AG09319 (cell line): ENCODE results near the gene SOX15.
"Not testable (repeated sequence)": the region's sequence is repeated elsewhere in the genome, so short reads cannot be mapped to it uniquely, and the experiment has no call there.

Experiments
- DNase-seq: peaks from one replicate; pipeline ENCODE4 v3.0.0-alpha.2; 2010; ENCODE audit warnings: low read depth; ENCODE audit errors: extremely low read depth
- TF ChIP-seq, protein P1 (sequence below): IDR thresholded peaks from 2 replicates; pipeline ENCODE4 v1.5.1; 2011; ENCODE audit warnings: low read depth, mild to moderate bottlenecking, inconsistent platforms, low read length, moderate library complexity

The SOX15 gene

DNA sequence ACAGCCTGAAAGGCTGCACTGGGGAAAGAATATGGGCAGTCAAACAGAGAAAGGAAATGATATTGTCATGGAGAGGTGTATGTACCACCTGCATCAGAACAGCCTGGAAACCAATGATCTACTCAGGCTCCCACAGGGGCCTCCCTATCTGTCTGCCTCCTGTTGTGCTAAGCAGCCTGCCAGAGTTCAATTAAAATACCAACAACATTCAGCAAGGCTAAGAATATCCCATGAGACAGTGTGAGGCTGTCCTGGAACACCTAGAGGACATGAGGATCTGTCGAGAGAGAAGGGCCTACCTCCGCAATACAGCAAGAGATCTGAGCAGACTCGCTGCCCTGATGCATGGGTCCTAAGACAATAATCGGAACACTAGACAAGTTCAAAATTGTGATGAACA is 16.4 kb upstream of the SOX15 start:
- no peak for DNase-seq
- TF ChIP-seq, protein P1, sequence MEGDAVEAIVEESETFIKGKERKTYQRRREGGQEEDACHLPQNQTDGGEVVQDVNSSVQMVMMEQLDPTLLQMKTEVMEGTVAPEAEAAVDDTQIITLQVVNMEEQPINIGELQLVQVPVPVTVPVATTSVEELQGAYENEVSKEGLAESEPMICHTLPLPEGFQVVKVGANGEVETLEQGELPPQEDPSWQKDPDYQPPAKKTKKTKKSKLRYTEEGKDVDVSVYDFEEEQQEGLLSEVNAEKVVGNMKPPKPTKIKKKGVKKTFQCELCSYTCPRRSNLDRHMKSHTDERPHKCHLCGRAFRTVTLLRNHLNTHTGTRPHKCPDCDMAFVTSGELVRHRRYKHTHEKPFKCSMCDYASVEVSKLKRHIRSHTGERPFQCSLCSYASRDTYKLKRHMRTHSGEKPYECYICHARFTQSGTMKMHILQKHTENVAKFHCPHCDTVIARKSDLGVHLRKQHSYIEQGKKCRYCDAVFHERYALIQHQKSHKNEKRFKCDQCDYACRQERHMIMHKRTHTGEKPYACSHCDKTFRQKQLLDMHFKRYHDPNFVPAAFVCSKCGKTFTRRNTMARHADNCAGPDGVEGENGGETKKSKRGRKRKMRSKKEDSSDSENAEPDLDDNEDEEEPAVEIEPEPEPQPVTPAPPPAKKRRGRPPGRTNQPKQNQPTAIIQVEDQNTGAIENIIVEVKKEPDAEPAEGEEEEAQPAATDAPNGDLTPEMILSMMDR: no peak

DNA sequence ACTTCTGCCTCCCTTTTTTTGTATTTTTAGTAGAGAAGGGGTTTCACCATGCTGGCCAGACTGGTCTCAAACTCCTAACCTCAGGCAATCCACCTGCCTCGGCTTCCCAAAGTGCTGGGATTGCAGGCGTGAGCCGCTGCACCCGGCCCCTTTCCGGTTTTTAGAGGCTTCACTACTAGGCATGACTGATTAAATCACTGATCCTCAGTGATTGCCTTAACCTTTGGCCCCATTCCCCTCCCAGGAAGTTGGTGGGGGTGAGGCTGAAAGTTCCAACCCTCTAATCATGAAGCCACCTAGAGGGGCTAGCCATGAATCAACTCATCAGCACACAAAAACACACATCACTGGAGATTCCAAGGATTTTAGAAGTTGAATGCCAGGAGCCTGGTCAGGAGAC is 7.7 kb upstream of the SOX15 start:
- not testable (repeated sequence) for DNase-seq

DNA sequence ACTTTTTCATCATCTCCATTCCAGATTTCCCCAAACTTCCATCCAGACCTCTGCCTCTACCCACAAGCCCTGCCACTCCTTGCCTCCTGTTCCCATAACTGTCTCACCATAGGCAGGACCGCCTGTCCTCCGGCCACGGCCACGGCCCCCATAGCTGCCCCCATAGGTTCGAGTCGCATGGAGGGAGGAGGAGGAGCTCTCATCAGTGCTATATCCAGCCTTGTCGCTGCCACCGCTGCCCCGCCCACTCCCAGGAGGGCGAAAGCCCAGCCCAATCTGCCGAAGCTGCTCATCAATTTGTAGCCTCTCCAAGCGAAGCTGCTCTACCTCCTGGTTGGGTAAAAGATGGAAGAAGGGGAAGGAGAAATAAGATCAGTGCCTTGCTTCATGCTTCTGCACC is 3.4 kb upstream of the SOX15 start:
- no peak for DNase-seq
- TF ChIP-seq, protein P1: no peak

DNA sequence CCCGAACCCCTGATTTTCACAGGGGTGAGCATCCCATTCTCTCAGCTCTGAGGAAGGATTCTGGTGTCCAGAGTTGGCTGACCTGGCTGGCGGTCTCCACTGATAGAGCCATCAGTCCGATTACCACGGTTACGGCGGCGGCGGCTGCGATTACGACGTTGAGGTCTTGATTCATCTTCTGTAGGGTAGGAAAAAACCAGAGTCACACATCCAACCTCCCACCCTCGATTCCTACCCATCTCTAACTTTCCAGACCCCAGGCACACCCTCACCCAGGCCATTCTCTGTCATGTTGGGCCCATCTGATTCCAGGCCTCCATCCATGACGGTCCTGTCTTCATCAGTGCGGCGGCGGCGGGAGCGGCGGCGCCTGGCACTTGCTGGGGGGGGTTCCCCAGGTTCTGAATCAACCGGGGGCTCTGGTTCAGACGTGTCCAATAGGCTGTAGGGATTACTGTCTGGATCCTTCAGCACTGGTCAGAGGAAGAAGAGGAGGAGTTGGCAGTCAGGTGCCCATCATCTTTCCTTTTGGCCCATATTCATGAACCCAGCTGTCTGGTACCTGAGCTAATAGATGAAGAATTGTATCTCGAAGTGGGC is 2.6 kb upstream of the SOX15 start:
- no peak for DNase-seq
- TF ChIP-seq, protein P1: no peak

DNA sequence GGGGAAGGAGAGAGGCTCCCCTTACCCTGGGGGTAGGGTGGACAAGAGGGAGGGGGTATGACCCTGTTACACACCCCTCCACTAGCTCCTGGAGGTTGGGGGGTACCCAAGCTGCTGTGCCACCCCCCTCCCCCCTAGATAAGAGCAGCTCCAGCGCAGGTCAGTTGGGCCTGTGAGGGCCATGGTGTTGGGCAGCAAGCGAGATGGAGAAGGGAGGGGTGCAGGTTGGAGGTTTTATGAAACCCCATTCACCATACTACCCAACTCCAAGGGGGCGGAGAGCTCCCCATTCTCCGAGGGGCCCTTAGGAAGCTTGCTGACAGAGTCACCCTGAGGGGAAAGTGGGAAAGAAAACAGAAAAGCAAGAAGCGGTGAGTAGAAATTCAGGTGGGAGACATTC is 1.7 kb upstream of the SOX15 start:
- TF ChIP-seq, protein P1: no peak

DNA sequence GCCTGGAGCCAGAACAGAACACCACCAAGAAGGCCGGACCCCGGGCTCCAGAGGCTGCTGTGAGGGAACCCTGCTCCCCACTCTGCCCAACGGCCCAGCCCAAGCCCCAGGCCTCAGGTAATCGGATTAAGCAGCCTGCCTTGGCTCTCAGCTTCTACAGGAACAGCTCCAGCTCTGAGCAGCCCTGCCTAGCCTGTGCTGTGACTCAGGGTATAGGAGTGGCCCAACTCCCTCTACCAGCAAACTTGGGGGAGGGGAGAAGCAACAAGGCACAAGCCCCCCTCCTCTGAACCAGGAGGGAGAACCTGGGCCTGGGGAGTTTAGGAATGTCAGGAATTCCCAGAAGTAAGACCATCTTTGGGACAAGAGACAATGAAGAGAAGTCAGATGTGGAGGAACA is 849 bp upstream of the SOX15 start:
- TF ChIP-seq, protein P1: no peak
- no peak for DNase-seq

More for the DNA sequence above, 1.7 kb upstream of the SOX15 start:
- no peak for DNase-seq

DNA sequence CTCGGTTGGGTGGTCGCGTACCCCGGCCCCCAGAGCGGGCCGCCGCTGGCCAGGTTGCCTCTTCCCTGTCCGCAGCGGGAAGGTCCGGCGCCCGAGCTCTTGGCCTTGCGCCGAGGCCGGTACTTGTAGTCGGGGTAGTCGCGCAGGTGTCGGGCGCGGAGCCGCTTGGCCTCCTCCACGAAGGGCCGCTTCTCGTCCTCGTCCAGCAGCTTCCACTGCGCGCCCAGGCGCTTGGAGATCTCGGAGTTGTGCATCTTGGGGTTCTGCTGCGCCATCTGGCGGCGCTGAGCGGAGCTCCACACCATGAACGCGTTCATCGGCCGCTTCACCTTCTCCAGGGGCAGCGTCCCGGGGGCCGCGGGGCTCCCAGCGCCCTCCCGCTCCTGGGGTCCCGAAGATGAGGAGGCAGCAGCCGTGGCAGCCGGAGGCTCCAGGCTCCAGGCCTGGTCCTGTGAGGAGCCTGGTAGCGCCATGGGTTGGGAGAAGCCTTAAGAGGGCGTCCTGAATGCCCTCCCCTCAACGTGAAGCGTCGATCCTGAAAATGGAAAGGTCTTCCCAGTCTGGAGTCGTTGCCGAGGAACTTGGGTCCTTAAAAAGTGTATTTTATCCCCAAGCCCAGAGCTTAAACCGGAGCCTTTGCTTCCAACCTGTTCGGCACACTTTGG is 558 bp downstream of the SOX15 start:
- TF ChIP-seq, protein P1: peak; percentile 91
- DNase-seq: peak; percentile 65
